ENCODE measurements around the gene CHRNB2. TPM values are rescaled to one million over a fixed set of nuclear protein-coding genes. Genes with fewer than 3 reads are reported as not detected.

The CHRNB2 gene
- total RNA-seq, 1 experiment from 2014 or later = 3.2 TPM

DNA sequence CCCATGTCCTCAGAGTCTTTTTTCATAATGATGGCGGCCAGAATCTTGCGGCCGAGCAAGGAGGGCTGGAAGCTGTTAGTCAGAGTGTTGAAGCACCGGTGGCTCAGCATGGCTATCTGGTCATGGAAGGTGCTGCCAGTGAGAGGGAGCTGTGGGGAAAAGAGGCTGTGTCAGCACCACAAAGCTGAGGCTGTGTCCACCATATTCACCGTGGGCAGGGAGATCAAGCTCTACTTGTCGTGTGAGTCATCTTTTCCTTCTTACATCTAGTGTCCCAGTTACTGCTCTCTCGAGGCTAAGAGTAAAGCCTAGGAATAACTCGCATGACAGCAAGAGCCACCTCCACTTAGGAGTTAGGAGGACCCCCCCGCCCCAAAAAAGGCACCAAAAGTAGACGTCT, 22.2 kb downstream of the CHRNB2 start:
- CTCF ChIA-PET = no interaction called here
- TF ChIP-seq, protein P1, sequence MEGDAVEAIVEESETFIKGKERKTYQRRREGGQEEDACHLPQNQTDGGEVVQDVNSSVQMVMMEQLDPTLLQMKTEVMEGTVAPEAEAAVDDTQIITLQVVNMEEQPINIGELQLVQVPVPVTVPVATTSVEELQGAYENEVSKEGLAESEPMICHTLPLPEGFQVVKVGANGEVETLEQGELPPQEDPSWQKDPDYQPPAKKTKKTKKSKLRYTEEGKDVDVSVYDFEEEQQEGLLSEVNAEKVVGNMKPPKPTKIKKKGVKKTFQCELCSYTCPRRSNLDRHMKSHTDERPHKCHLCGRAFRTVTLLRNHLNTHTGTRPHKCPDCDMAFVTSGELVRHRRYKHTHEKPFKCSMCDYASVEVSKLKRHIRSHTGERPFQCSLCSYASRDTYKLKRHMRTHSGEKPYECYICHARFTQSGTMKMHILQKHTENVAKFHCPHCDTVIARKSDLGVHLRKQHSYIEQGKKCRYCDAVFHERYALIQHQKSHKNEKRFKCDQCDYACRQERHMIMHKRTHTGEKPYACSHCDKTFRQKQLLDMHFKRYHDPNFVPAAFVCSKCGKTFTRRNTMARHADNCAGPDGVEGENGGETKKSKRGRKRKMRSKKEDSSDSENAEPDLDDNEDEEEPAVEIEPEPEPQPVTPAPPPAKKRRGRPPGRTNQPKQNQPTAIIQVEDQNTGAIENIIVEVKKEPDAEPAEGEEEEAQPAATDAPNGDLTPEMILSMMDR (conservative IDR thresholded peaks at IDR 0.05; ENCODE audit: low read depth, low read length) = no peak
- no peak for TF ChIP-seq EZH2 (IDR thresholded peaks at IDR 0.05; ENCODE audit: borderline replicate concordance, low read depth, low read length, poor library complexity, severe bottlenecking)
- BruUV-seq (replicated peaks) = no TSS peak
- Histone ChIP-seq H3K4me1 (ENCODE audit: insufficient read depth, low read length, poor library complexity, severe bottlenecking) (no peaks in the 10 kb centered on the region), H3K36me3 (ENCODE audit: insufficient read depth, low read length, poor library complexity, severe bottlenecking) (peaks cover 98% of the 10 kb centered on the region), H3K4me3 (ENCODE audit: low read depth, low read length, poor library complexity, severe bottlenecking) (no peak overlapping the region), H3K27ac (ENCODE audit: low read depth, low read length, poor library complexity, severe bottlenecking) (no peak overlapping the region), H3K9me3 (ENCODE audit: low read depth, low read length, poor library complexity, severe bottlenecking) (no peaks in the 10 kb centered on the region), H3K27me3 (replicated peaks; ENCODE audit: insufficient read depth, low read depth, low read length, poor library complexity) (no peaks in the 10 kb centered on the region)
- intact Hi-C loops (cut with micrococcal nuclease; ENCODE audit: unreplicated experiment) = no loop called here
- POLR2A ChIA-PET (ENCODE audit: low non-redundant PET) = no interaction called here
- no peak for DNase-seq (ENCODE audit: low spot score)

DNA sequence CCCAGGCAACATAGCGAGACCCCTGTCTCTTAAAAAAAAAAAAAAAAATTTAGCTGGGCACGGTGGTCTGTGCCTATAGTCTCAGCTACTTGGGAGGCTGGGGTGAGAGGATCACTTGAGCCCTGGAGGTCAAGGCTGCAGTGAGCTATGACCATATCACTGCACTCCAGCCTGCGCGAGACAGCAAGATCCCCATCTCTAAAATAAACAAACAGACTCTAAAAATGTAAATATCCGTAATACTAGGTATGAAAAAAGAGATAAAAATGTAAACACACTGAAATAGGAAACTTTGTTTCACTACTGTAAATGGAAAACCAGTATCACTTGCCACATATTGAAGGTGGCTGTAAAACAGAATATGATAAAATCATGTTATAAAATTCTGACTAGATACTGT, 23.2 kb downstream of the CHRNB2 start:
- no peaks in the 10 kb centered on the region for H3K4me1 ChIP-seq (ENCODE audit: insufficient read depth, low read length, poor library complexity, severe bottlenecking)
- no TSS peak for BruUV-seq (replicated peaks)
- H3K36me3 ChIP-seq (ENCODE audit: insufficient read depth, low read length, poor library complexity, severe bottlenecking) = peaks cover 96% of the 10 kb centered on the region
- H3K27me3 ChIP-seq (replicated peaks; ENCODE audit: insufficient read depth, low read depth, low read length, poor library complexity) = no peaks in the 10 kb centered on the region
- H3K27ac ChIP-seq (ENCODE audit: low read depth, low read length, poor library complexity, severe bottlenecking) = no peak overlapping the region
- DNase-seq (ENCODE audit: low spot score) = no peak
- ChIA-PET POLR2A (ENCODE audit: low non-redundant PET) (no interaction called here), CTCF (no interaction called here)
- no peaks in the 10 kb centered on the region for H3K9me3 ChIP-seq (ENCODE audit: low read depth, low read length, poor library complexity, severe bottlenecking)
- no peak overlapping the region for H3K4me3 ChIP-seq (ENCODE audit: low read depth, low read length, poor library complexity, severe bottlenecking)
- TF ChIP-seq EZH2 (IDR thresholded peaks at IDR 0.05; ENCODE audit: borderline replicate concordance, low read depth, low read length, poor library complexity, severe bottlenecking) = no peak
- TF ChIP-seq, protein P1 (conservative IDR thresholded peaks at IDR 0.05; ENCODE audit: low read depth, low read length) = no peak
- intact Hi-C loops (cut with micrococcal nuclease; ENCODE audit: unreplicated experiment) = no loop called here

DNA sequence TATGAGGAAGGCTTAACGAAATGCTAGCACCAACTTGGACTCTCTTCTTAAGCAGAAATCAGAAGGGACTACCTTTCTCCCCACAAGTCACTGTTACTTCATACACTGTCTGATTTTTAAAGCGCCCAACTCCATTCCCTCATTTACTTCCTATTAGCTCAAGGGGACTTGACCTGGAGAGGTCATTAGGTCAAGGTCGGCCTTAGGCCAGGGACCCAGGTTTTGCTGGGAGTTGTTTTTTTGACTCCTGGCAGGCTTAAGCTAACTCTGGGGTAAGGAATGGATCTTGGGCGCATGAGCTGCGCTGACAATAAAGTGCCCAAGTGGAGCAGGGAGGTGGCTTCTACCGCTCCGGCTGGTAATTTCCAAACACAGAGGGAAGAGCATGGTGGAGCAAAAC, 23.6 kb downstream of the CHRNB2 start:
- POLR2A ChIA-PET (ENCODE audit: low non-redundant PET) = no interaction called here
- Histone ChIP-seq H3K27ac (ENCODE audit: low read depth, low read length, poor library complexity, severe bottlenecking) (no peak overlapping the region), H3K36me3 (ENCODE audit: insufficient read depth, low read length, poor library complexity, severe bottlenecking) (peaks cover 96% of the 10 kb centered on the region), H3K4me1 (ENCODE audit: insufficient read depth, low read length, poor library complexity, severe bottlenecking) (no peaks in the 10 kb centered on the region), H3K9me3 (ENCODE audit: low read depth, low read length, poor library complexity, severe bottlenecking) (no peaks in the 10 kb centered on the region), H3K27me3 (replicated peaks; ENCODE audit: insufficient read depth, low read depth, low read length, poor library complexity) (no peaks in the 10 kb centered on the region), H3K4me3 (ENCODE audit: low read depth, low read length, poor library complexity, severe bottlenecking) (no peak overlapping the region)
- no peak for DNase-seq (ENCODE audit: low spot score)
- TF ChIP-seq, protein P1 (conservative IDR thresholded peaks at IDR 0.05; ENCODE audit: low read depth, low read length) = no peak
- no peak for TF ChIP-seq EZH2 (IDR thresholded peaks at IDR 0.05; ENCODE audit: borderline replicate concordance, low read depth, low read length, poor library complexity, severe bottlenecking)
- no TSS peak for BruUV-seq (replicated peaks)
- intact Hi-C loops (cut with micrococcal nuclease; ENCODE audit: unreplicated experiment) = no loop called here
- CTCF ChIA-PET = no interaction called here

Measured in A673 (cell line).